ENCODE measurements around the gene CACNB2. TPM values are rescaled to one million over a fixed set of nuclear protein-coding genes. Genes with fewer than 3 reads are reported as not detected.
A peak's percentile ranks its signal among the peaks of the same experiment; 100 is the strongest.

The CACNB2 gene
- total and polyA plus RNA-seq, 8 donors: 4.9 to 11.1 (median 7.3) TPM

DNA sequence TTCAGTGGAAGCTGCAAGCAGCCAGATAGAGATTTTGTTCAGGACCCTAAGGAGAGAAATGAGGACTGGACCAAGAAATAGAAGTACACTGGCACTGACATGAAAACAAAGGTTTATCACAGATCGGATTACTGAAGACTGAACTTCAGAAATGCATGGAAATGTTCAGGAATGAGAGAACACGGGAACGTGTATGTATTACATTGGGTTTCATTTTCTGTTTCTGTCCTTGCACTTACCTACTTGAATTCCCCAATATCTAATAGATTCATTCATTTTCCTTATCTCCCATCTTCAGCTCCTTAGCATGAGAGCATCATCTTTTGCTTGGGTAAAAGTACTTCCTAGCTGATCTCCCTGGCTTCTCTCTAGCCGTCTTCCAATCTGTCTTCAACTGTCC is 114.5 kb downstream of the CACNB2 start:
- no peak overlapping the region for H3K27ac ChIP-seq
- WGBS, 2 donors: 91 to 92% methylated on average over 4 of the region's 4 CpGs
- TF ChIP-seq, protein P1, sequence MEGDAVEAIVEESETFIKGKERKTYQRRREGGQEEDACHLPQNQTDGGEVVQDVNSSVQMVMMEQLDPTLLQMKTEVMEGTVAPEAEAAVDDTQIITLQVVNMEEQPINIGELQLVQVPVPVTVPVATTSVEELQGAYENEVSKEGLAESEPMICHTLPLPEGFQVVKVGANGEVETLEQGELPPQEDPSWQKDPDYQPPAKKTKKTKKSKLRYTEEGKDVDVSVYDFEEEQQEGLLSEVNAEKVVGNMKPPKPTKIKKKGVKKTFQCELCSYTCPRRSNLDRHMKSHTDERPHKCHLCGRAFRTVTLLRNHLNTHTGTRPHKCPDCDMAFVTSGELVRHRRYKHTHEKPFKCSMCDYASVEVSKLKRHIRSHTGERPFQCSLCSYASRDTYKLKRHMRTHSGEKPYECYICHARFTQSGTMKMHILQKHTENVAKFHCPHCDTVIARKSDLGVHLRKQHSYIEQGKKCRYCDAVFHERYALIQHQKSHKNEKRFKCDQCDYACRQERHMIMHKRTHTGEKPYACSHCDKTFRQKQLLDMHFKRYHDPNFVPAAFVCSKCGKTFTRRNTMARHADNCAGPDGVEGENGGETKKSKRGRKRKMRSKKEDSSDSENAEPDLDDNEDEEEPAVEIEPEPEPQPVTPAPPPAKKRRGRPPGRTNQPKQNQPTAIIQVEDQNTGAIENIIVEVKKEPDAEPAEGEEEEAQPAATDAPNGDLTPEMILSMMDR (IDR thresholded peaks at IDR 0.05): no peak
- DNase-seq (no peak), ATAC-seq (no peak), FAIRE-seq (no peak)
- no peak overlapping the region for H3K4me3 ChIP-seq
- no peaks in the 10 kb centered on the region for H3K27me3 ChIP-seq
- no peaks in the 10 kb centered on the region for H3K9me3 ChIP-seq
- H3K36me3 ChIP-seq: no peaks in the 10 kb centered on the region
- H3K4me1 ChIP-seq: no peaks in the 10 kb centered on the region
- intact Hi-C loops (cut with DNase I): no loop called here

DNA sequence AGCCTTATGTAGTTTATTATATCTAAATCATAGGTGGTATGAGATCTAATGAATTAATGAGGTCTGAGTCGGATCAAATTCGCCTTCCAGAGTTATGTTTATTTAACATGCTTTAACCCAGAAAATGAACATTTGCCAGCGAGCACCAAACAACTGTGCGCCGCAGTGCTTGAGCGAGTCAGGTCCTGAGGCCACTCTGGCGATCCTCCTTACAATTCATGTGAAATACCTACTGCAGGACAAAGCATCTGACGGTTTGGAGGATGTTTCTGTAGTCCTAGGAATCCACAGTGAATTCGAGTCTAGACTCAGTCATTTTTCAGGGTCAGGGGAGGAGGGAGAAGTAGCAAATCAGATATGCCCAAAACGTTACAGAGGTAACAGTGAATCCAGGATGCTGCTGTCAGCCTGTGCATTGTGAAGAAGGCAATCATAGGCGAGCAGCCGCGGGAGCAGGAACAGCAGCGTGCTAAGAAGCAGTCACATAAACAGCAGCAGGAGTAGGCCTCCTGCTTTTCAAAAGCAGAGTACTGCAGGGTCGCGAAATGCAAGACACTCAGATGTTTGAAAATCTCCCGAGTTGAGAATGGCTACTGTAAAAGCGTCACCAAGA is 120.2 kb downstream of the CACNB2 start:
- H3K27me3 ChIP-seq: no peaks in the 10 kb centered on the region
- peaks cover 0 to 15% (median 14%) of the 10 kb centered on the region in 3 donors for H3K4me1 ChIP-seq
- FAIRE-seq (no peak), DNase-seq (no peak), ATAC-seq (peak; percentile 17 to 44 (median 34))
- H3K36me3 ChIP-seq: no peaks in the 10 kb centered on the region
- TF ChIP-seq, protein P1 (IDR thresholded peaks at IDR 0.05): no peak
- no peaks in the 10 kb centered on the region for H3K9me3 ChIP-seq
- H3K27ac ChIP-seq: no peak overlapping the region
- peak overlapping the region in 1 of 4 donors; percentile 20 for H3K4me3 ChIP-seq
- intact Hi-C loops (cut with DNase I): no loop called here
- 62 to 63% methylated on average over 18 of the region's 18 CpGs for WGBS, 2 donors

DNA sequence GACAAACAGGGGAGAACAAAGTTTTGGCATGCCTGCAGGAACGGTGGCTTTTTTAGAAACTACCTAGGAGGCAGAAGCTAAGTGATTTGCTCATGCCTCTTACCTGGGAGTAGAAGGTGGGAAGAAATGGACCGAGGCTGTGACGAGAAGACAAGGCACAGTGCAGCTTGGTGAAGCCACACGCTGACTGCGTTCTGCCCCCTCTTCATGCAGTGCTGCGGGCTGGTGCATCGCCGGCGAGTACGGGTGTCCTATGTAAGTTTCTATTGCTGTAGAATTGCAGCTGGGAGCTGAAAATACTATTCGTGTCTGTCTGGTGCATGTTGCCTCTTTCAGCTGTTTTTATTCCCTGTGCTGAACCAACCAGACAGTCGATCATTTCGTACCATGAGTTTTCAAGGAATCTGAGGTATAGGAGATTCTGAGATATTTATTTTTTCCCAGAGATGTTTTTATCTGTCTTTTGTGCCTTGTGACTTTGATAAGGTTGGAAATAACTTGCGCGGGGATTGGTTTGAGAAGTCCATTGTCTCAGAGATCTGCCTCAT is 120.9 kb downstream of the CACNB2 start:
- H3K27ac ChIP-seq: no peak overlapping the region
- H3K9me3 ChIP-seq: no peaks in the 10 kb centered on the region
- peak overlapping the region in 2 of 4 donors; percentile 5 to 20 for H3K4me3 ChIP-seq
- DNase-seq (no peak), FAIRE-seq (no peak), ATAC-seq (peak in 3 of 4 donors; percentile 38 to 69 (median 61))
- peaks cover 0 to 15% (median 14%) of the 10 kb centered on the region in 3 donors for H3K4me1 ChIP-seq
- TF ChIP-seq, protein P1 (IDR thresholded peaks at IDR 0.05): no peak
- H3K36me3 ChIP-seq: no peaks in the 10 kb centered on the region
- 26 to 38% methylated on average over 15 of the region's 15 CpGs for WGBS, 2 donors
- intact Hi-C loops (cut with DNase I): no loop called here
- H3K27me3 ChIP-seq: no peaks in the 10 kb centered on the region

DNA sequence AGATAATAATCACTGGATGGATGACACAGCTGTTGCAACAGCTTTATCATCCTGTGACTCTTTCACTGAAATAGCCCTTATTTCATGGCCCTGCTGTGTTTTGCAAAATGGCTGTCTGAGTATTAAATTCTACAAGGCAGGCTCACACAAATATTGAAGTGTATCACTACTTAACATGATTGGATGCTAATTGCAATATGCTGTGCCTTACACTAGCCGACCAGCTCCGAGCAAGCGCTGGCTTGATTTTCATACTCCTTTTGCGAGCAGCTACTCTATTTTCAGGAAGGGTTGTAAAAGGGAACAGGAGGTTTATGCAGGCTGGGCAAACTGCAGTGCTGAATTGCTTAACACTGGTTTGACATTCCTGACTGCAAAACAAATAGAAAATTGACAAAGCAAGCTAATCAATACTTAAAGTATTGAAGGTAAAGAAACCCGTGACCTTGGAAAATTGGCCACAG is 121.6 kb downstream of the CACNB2 start:
- intact Hi-C loops (cut with DNase I): no loop called here
- peaks cover 0 to 15% (median 14%) of the 10 kb centered on the region in 3 donors for H3K4me1 ChIP-seq
- no peak for FAIRE-seq
- H3K27me3 ChIP-seq: no peaks in the 10 kb centered on the region
- 12 to 17% methylated on average over 5 of the region's 5 CpGs for WGBS, 2 donors
- DNase-seq: no peak
- TF ChIP-seq, protein P1 (IDR thresholded peaks at IDR 0.05): no peak
- peak in 3 of 4 donors; percentile 15 to 68 (median 65) for ATAC-seq
- no peaks in the 10 kb centered on the region for H3K36me3 ChIP-seq
- peak overlapping the region in 1 of 4 donors; percentile 8 for H3K4me3 ChIP-seq
- H3K27ac ChIP-seq: no peak overlapping the region
- no peaks in the 10 kb centered on the region for H3K9me3 ChIP-seq

All from pancreas (tissue), 10 donors.